ENCODE results near the gene ESF1. TPM values are rescaled to one million over a fixed set of nuclear protein-coding genes. Genes with fewer than 3 reads are reported as not detected.

Gene ESF1
- total RNA-seq, 2 donors from 2014 or later: 9.9 to 11.0 TPM

- no peak for DNase-seq
- H3K36me3 ChIP-seq: peaks cover 16% of the 10 kb centered on the region
- H3K9me3 ChIP-seq: no peaks in the 10 kb centered on the region
- TF ChIP-seq CTCF (IDR thresholded peaks at IDR 0.05): no peak
- H3K27me3 ChIP-seq: no peaks in the 10 kb centered on the region
- no peak overlapping the region for H3K27ac ChIP-seq
- no peaks in the 10 kb centered on the region for H3K4me1 ChIP-seq
- no peak overlapping the region for H3K9ac ChIP-seq (ENCODE audit: low read depth in 2 of 2, low read length in 2 of 2)
- intact Hi-C loops (cut with DNase I): no loop called here
- no peak overlapping the region for H3K4me3 ChIP-seq
These were observed 29.2 kb upstream of the ESF1 start for GRCh38 chr20:13813910-13814309.

GRCh38 chr20:13810446-13810845, 25.7 kb upstream of the ESF1 start:
- H3K9me3 ChIP-seq: no peaks in the 10 kb centered on the region
- no peak overlapping the region for H3K9ac ChIP-seq (ENCODE audit: low read depth in 2 of 2, low read length in 2 of 2)
- H3K27ac ChIP-seq: no peak overlapping the region
- peaks cover 16% of the 10 kb centered on the region for H3K36me3 ChIP-seq
- no peak overlapping the region for H3K4me3 ChIP-seq
- intact Hi-C loops (cut with DNase I): no loop called here
- DNase-seq: no peak
- H3K27me3 ChIP-seq: no peaks in the 10 kb centered on the region
- TF ChIP-seq CTCF (IDR thresholded peaks at IDR 0.05): no peak
- H3K4me1 ChIP-seq: no peaks in the 10 kb centered on the region

- Histone ChIP-seq H3K27me3 (no peaks in the 10 kb centered on the region), H3K4me3 (no peak overlapping the region), H3K36me3 (peaks cover 11% of the 10 kb centered on the region), H3K27ac (no peak overlapping the region), H3K9ac (ENCODE audit: low read depth in 2 of 2, low read length in 2 of 2) (no peak overlapping the region), H3K4me1 (no peaks in the 10 kb centered on the region), H3K9me3 (no peaks in the 10 kb centered on the region)
- TF ChIP-seq CTCF (IDR thresholded peaks at IDR 0.05): no peak
- no peak for DNase-seq
- intact Hi-C loops (cut with DNase I): no loop called here
These were observed 25.1 kb upstream of the ESF1 start for GRCh38 chr20:13809855-13810254.

- TF ChIP-seq CTCF (IDR thresholded peaks at IDR 0.05): no peak
- H3K9ac ChIP-seq (ENCODE audit: low read depth in 2 of 2, low read length in 2 of 2): no peak overlapping the region
- no peaks in the 10 kb centered on the region for H3K4me1 ChIP-seq
- H3K9me3 ChIP-seq: no peaks in the 10 kb centered on the region
- no peak for DNase-seq
- H3K36me3 ChIP-seq: peaks cover 7% of the 10 kb centered on the region
- H3K4me3 ChIP-seq: no peak overlapping the region
- intact Hi-C loops (cut with DNase I): no loop called here
- no peaks in the 10 kb centered on the region for H3K27me3 ChIP-seq
- H3K27ac ChIP-seq: no peak overlapping the region
These were observed 24.7 kb upstream of the ESF1 start for GRCh38 chr20:13809373-13809772.

GRCh38 chr20:13800728-13801134, 16.0 kb upstream of the ESF1 start:
- Histone ChIP-seq H3K27me3 (no peaks in the 10 kb centered on the region), H3K4me1 (no peaks in the 10 kb centered on the region), H3K4me3 (no peak overlapping the region), H3K27ac (no peak overlapping the region), H3K9me3 (no peaks in the 10 kb centered on the region), H3K36me3 (peaks cover 15% of the 10 kb centered on the region), H3K9ac (ENCODE audit: low read depth in 2 of 2, low read length in 2 of 2) (no peak overlapping the region)
- TF ChIP-seq CTCF (IDR thresholded peaks at IDR 0.05): no peak
- DNase-seq: peak; percentile 52
- intact Hi-C loops (cut with DNase I): no loop called here

- peaks cover 23% of the 10 kb centered on the region for H3K36me3 ChIP-seq
- no peaks in the 10 kb centered on the region for H3K4me1 ChIP-seq
- intact Hi-C loops (cut with DNase I): no loop called here
- DNase-seq: no peak
- no peak overlapping the region for H3K4me3 ChIP-seq
- no peak for TF ChIP-seq CTCF (IDR thresholded peaks at IDR 0.05)
- H3K27me3 ChIP-seq: no peaks in the 10 kb centered on the region
- no peak overlapping the region for H3K27ac ChIP-seq
- no peak overlapping the region for H3K9ac ChIP-seq (ENCODE audit: low read depth in 2 of 2, low read length in 2 of 2)
- H3K9me3 ChIP-seq: no peaks in the 10 kb centered on the region
These were observed 15.3 kb upstream of the ESF1 start for GRCh38 chr20:13799974-13800373.
